MM.1S (cell line): ENCODE results near the gene IGFBP4.

Experiments
- EZH2 ChIP-seq: fragments of 300-600 bp; sonication (generic); optimal IDR thresholded peaks from 2 replicates; pipeline ENCODE3; 2017; ENCODE audit warnings: low read depth, mild to moderate bottlenecking, antibody characterized with exemption, low read length, mixed read lengths
- EZH2phosphoT487 ChIP-seq: fragments of 300-600 bp; sonication (generic); IDR thresholded peaks from 2 replicates; pipeline ENCODE4 v1.6.1; 2018; ENCODE audit warnings: antibody characterized with exemption, low read length
- TF ChIP-seq, protein P1 (sequence below): fragments of 300-600 bp; sonication (generic); IDR thresholded peaks from 2 replicates; pipeline ENCODE4 v1.5.1; 2016; ENCODE audit warnings: antibody characterized with exemption, low read length, mixed read lengths

DNA sequence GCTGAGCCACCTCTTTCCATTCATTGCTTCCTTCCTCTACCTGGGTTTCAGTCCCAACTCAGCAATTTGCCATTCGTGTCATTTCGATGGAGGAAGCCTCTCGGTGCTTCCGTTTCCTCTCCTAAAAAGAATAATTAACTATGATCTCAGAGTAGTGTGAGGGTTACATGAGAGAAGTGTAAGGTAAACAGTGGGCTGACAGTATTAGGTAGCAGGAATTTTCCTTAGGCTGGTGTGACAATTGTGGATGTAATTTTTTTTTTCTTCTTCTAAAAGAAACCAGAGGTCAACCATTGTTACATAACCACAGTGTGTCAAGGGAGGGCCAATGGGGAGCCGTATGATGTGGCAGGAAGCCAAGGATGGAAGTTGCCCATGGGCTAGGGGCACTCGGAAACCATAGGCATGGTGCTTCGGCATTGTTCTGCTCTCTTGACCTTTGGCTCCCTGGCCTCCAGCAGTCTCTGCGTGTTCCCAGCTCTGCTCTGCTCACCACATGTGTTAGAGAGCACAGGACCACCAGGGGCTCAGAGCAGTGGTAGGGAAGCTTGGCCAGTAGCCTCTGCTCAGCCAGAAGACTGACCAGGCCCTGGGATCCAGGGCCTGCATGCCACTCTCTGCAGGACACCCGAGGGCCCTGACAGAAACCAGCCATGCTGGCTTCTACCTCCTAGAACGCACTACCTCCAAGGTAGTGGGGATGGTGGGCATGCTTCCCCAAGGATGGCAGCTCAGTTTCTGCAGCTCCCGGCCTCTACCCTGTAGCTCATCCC, 23.5 kb upstream of the IGFBP4 start:
- TF ChIP-seq, protein P1, sequence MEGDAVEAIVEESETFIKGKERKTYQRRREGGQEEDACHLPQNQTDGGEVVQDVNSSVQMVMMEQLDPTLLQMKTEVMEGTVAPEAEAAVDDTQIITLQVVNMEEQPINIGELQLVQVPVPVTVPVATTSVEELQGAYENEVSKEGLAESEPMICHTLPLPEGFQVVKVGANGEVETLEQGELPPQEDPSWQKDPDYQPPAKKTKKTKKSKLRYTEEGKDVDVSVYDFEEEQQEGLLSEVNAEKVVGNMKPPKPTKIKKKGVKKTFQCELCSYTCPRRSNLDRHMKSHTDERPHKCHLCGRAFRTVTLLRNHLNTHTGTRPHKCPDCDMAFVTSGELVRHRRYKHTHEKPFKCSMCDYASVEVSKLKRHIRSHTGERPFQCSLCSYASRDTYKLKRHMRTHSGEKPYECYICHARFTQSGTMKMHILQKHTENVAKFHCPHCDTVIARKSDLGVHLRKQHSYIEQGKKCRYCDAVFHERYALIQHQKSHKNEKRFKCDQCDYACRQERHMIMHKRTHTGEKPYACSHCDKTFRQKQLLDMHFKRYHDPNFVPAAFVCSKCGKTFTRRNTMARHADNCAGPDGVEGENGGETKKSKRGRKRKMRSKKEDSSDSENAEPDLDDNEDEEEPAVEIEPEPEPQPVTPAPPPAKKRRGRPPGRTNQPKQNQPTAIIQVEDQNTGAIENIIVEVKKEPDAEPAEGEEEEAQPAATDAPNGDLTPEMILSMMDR: no peak
- TF ChIP-seq EZH2: no peak
- TF ChIP-seq EZH2phosphoT487: no peak
